ENCODE measurements around the gene MANBA. TPM values are rescaled to one million over a fixed set of nuclear protein-coding genes. Genes with fewer than 3 reads are reported as not detected.

The MANBA gene
- total and polyA plus RNA-seq, 2 of the 4 experiments (the other 2 are of a cell fraction), result 11.5 to 17.2 TPM

DNA sequence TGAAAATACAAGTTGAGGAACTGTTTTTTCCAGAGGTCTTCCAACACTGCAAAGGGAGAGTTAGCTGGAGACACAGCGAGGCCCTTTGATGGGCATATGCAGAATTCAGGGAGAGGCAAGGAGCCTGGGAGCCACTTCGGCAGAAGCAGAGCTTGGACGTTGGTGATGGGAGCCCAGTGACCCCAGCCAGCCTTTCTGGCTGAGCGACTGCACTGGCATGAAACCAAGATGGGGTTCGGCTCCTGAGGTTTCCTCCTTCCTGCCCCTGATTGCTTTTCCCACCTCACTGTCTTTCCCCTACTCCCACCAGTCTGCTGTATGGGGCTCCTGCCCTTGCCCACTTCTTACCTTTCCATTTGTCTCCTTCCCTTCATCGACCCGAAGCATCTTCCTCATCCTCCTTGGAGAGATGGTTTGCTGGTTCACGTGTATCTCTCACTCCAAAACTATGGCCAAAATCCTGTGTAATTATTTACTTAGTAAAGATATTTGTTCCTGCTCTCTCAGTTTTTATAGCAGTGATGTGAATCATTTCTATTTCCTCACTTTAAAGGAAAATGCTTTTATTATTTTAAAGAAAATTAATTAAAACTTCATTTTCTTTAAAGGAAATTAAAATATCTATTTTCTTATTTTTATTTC, 159.1 kb downstream of the MANBA start:
- Histone ChIP-seq H3K36me3 (ENCODE audit: control insufficient read depth, insufficient read depth, low read length) (peaks cover 22% of the 10 kb centered on the region), H3K27ac (ENCODE audit: insufficient read depth, low read length) (no peak overlapping the region), H2BK15ac (ENCODE audit: low read depth, low read length) (no peak overlapping the region), H3K9ac (ENCODE audit: low read depth, low read length) (no peak overlapping the region), H3K9me3 (ENCODE audit: control insufficient read depth, insufficient read depth, low read length) (no peaks in the 10 kb centered on the region), H3K14ac (replicated peaks; ENCODE audit: low read depth, low read length) (no peak overlapping the region), H2BK120ac (ENCODE audit: low read depth, low read length) (no peak overlapping the region), H3K27me3 (ENCODE audit: control insufficient read depth, insufficient read depth, low read length) (no peaks in the 10 kb centered on the region), H3K4me2 (ENCODE audit: low read depth, low read length) (no peak overlapping the region), H3K23ac (ENCODE audit: low read depth, low read length) (no peak overlapping the region), H3K56ac (ENCODE audit: extremely low read depth, insufficient read depth, low read length) (no peak overlapping the region), H2BK20ac (ENCODE audit: low read depth, low read length) (no peak overlapping the region), H4K20me1 (ENCODE audit: insufficient read depth, low read length) (no peaks in the 10 kb centered on the region), H4K91ac (ENCODE audit: insufficient read depth, low read depth, low read length) (no peak overlapping the region), H3K79me1 (ENCODE audit: low read depth in 1 of 2, low read length in 2 of 2) (peaks cover 0 to 3% of the 10 kb centered on the region in 2 experiments; a peak in 2 of 4 replicates), H2AK5ac (ENCODE audit: low read depth, low read length) (no peak overlapping the region), H3K4ac (ENCODE audit: low read depth, low read length) (no peak overlapping the region), H2AFZ (replicated peaks; ENCODE audit: low read length, poor library complexity) (no peak overlapping the region), H2BK5ac (ENCODE audit: low read depth, low read length, poor library complexity, severe bottlenecking) (no peak overlapping the region), H3K18ac (ENCODE audit: low read depth, low read length) (no peak overlapping the region), H4K5ac (ENCODE audit: low read depth, low read length) (no peak overlapping the region), H4K8ac (ENCODE audit: low read depth in 2 of 2, low read length in 2 of 2) (no peak overlapping the region), H3K9me1 (ENCODE audit: insufficient read depth, low read length) (peaks cover 9% of the 10 kb centered on the region), H3K4me1 (ENCODE audit: control insufficient read depth, insufficient read depth, low read length) (peaks cover 11% of the 10 kb centered on the region), H2AK9ac (replicated peaks; ENCODE audit: low read depth, low read length, poor library complexity) (no peak overlapping the region), H3K4me3 (ENCODE audit: insufficient read depth, low read depth, low read length) (no peak overlapping the region)
- intact Hi-C loops (cut with micrococcal nuclease), result no loop called here
- in situ Hi-C loops (cut with MboI; ENCODE audit: low sequenced_read_pairs), result loop anchor here (10.0 kb wide), 1 partner anchor 157 kb away; no protein-coding TSS in a partner anchor
- TF ChIP-seq RCOR1 (IDR thresholded peaks at IDR 0.05; ENCODE audit: insufficient replicate concordance, low read length), result no peak
- no peak for TF ChIP-seq MAFK (IDR thresholded peaks at IDR 0.05; ENCODE audit: low read depth, low read length)
- TF ChIP-seq RFX5 (IDR thresholded peaks at IDR 0.05; ENCODE audit: low read depth, low read length), result no peak
- ChIA-PET POLR2A (ENCODE audit: unreplicated experiment) (no interaction called here), CTCF (no interaction called here)
- no peak for DNase-seq
- WGBS, 2 experiments (ENCODE audit: extremely low coverage in 2 of 2, insufficient read length in 1 of 2), result 100% methylated on average over 1 of the region's 8 CpGs; no CpG with 5 or more reads in 1 of the 2 experiments
- dilution Hi-C loops (cut with HindIII; ENCODE audit: low sequenced_read_pairs, unreplicated experiment), result loop anchor here (25.0 kb wide), 1 partner anchor 411 kb away; the partner anchor contains the start of gene SLC9B1
- no peak for ATAC-seq (ENCODE audit: low read depth)
- no TSS peak for BruUV-seq (replicated peaks)
